Measurements from ENCODE around the gene ENTPD1.
"Not testable (repeated sequence)": the region's sequence is repeated elsewhere in the genome, so short reads cannot be mapped to it uniquely, and the experiment has no call there.

The ENTPD1 gene

GRCh38 chr10:95909561-95909960 lies 153.6 kb downstream of the ENTPD1 start:
- FAIRE-seq (no peak), DNase-seq (ENCODE audit: low spot score) (no peak)

GRCh38 chr10:95916039-95916438 lies 160.1 kb downstream of the ENTPD1 start:
- not testable (repeated sequence) for DNase-seq (ENCODE audit: low spot score); FAIRE-seq
